Measurements from ENCODE around the gene MEGF11. TPM values are rescaled to one million over a fixed set of nuclear protein-coding genes. Genes with fewer than 3 reads are reported as not detected.

MEGF11 gene
- polyA plus RNA-seq, 1 of the 3 experiments (the other 2 are of a cell fraction) = not detected

DNA sequence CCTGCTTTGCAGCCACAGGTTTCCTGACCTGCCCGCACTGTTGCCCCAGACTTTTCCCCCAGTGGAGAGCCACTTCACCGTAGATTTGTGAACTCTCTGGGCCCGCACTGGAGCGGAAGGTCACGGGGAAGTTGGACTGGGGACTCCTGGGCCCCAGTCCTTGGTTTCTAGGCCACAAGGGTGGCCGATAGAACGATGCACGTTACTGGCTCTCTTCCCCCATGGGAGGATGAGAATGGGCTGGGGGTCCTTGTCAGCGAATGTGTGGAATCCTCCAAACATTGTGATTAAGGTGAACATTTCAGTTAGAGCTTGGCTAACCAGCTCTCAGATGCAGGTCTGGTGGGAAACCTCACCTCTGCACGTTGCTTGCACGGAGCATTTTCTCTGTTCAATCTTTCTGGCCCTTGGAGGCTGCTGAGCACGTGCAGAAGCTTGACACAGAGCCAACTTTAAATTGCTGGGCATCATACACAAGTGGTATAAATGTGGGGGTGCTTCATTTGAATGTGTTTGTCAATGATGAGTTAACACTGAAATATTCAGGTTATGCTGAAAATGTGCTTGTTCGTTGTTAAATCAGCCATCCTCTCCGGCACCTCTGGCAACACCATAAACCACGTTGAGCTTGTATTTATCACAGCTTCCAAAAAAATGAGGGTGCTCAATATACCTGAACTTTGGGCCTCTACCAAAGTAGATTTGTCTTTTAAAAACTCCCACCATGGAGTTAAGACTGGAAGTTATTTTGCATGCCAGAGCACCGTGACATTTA is 40.8 kb upstream of the MEGF11 start (continued):
- TF ChIP-seq NRF1 (IDR thresholded peaks at IDR 0.05; ENCODE audit: low read depth, low read length) (no peak), EP300 (IDR thresholded peaks at IDR 0.05; ENCODE audit: borderline replicate concordance in 1 of 2, low read depth in 1 of 2, low read length in 1 of 2) (no peak; a peak in 1 of 4 replicates), MEF2A (IDR thresholded peaks at IDR 0.05; ENCODE audit: borderline replicate concordance, low read depth) (no peak), POLR2AphosphoS5 (IDR thresholded peaks at IDR 0.05; ENCODE audit: low read depth, low read length) (no peak), SIN3A (IDR thresholded peaks at IDR 0.05; ENCODE audit: borderline replicate concordance, low read depth, low read length) (peak; percentile 14; the same call in 1 of the 2 replicates), SMC3 (IDR thresholded peaks at IDR 0.05; ENCODE audit: low read depth, low read length) (no peak), MXI1 (IDR thresholded peaks at IDR 0.05; ENCODE audit: low read depth, low read length) (peak; percentile 87), NFIC (IDR thresholded peaks at IDR 0.05; ENCODE audit: borderline replicate concordance) (peak; percentile 81; the same call in 1 of the 2 replicates), FOXJ3 (CRISPR knock-in tag; IDR thresholded peaks at IDR 0.05) (no peak), EZH2phosphoT487 (IDR thresholded peaks at IDR 0.05; ENCODE audit: borderline replicate concordance, low read depth) (no peak), TCF12 (IDR thresholded peaks at IDR 0.05) (no peak; the same call in 1 of the 2 replicates), TEAD4 (IDR thresholded peaks at IDR 0.05; ENCODE audit: borderline replicate concordance, insufficient read depth) (peak; percentile 80; the same call in 1 of the 2 replicates), RFX5 (IDR thresholded peaks at IDR 0.05; ENCODE audit: low read length) (no peak), TAF1 (IDR thresholded peaks at IDR 0.05; ENCODE audit: borderline replicate concordance, low read depth, low read length) (0 out of 2 replicates have a peak, but pooled peaks have one; percentile 19), ELF1 (IDR thresholded peaks at IDR 0.05) (no peak)
- TF ChIP-seq, protein P1, sequence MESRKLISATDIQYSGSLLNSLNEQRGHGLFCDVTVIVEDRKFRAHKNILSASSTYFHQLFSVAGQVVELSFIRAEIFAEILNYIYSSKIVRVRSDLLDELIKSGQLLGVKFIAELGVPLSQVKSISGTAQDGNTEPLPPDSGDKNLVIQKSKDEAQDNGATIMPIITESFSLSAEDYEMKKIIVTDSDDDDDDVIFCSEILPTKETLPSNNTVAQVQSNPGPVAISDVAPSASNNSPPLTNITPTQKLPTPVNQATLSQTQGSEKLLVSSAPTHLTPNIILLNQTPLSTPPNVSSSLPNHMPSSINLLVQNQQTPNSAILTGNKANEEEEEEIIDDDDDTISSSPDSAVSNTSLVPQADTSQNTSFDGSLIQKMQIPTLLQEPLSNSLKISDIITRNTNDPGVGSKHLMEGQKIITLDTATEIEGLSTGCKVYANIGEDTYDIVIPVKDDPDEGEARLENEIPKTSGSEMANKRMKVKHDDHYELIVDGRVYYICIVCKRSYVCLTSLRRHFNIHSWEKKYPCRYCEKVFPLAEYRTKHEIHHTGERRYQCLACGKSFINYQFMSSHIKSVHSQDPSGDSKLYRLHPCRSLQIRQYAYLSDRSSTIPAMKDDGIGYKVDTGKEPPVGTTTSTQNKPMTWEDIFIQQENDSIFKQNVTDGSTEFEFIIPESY (IDR thresholded peaks at IDR 0.05; ENCODE audit: borderline replicate concordance, low read depth) = no peak
- TF ChIP-seq, protein P2, sequence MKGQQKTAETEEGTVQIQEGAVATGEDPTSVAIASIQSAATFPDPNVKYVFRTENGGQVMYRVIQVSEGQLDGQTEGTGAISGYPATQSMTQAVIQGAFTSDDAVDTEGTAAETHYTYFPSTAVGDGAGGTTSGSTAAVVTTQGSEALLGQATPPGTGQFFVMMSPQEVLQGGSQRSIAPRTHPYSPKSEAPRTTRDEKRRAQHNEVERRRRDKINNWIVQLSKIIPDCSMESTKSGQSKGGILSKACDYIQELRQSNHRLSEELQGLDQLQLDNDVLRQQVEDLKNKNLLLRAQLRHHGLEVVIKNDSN (IDR thresholded peaks at IDR 0.05; ENCODE audit: borderline replicate concordance, low read depth) = peak; percentile 27; the same call in 1 of the 2 replicates
- TF ChIP-seq, protein P3, sequence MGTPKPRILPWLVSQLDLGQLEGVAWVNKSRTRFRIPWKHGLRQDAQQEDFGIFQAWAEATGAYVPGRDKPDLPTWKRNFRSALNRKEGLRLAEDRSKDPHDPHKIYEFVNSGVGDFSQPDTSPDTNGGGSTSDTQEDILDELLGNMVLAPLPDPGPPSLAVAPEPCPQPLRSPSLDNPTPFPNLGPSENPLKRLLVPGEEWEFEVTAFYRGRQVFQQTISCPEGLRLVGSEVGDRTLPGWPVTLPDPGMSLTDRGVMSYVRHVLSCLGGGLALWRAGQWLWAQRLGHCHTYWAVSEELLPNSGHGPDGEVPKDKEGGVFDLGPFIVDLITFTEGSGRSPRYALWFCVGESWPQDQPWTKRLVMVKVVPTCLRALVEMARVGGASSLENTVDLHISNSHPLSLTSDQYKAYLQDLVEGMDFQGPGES (IDR thresholded peaks at IDR 0.05; ENCODE audit: low read depth, low read length) = no peak
